Measurements from ENCODE around the gene JPH2. TPM values are rescaled to one million over a fixed set of nuclear protein-coding genes. Genes with fewer than 3 reads are reported as not detected.

JPH2 gene
- total RNA-seq, 1 donor from 2014 or later: 151 TPM

- Histone ChIP-seq H3K4me3 (peak overlapping the region; percentile 59), H3K27ac (replicated peaks) (peak overlapping the region; percentile 80), H3K4me1 (peaks cover 29% of the 10 kb centered on the region), H3K36me3 (peaks cover 5% of the 10 kb centered on the region), H3K27me3 (ENCODE audit: low read depth) (no peaks in the 10 kb centered on the region), H3K9me3 (replicated peaks) (no peaks in the 10 kb centered on the region)
- TF ChIP-seq CTCF (IDR thresholded peaks at IDR 0.05; ENCODE audit: borderline replicate concordance): no peak
- intact Hi-C loops (cut with micrococcal nuclease): loop anchor here (5.0 kb wide), 1 partner anchor 94 kb away; the partner anchor contains the start of gene FITM2
- no peak for DNase-seq
These were observed 31.5 kb upstream of the JPH2 start for GRCh38 chr20:44218446-44218845.

GRCh38 chr20:44217342-44218092, 30.5 kb upstream of the JPH2 start:
- peak overlapping the region; percentile 80 for H3K27ac ChIP-seq (replicated peaks)
- intact Hi-C loops (cut with micrococcal nuclease): loop anchor here (5.0 kb wide), 1 partner anchor 95 kb away; the partner anchor contains the start of gene FITM2
- peak overlapping the region; percentile 59 for H3K4me3 ChIP-seq
- TF ChIP-seq CTCF (IDR thresholded peaks at IDR 0.05; ENCODE audit: borderline replicate concordance): peak; percentile 93
- no peaks in the 10 kb centered on the region for H3K9me3 ChIP-seq (replicated peaks)
- DNase-seq: peak; percentile 60
- H3K4me1 ChIP-seq: peaks cover 28% of the 10 kb centered on the region
- no peaks in the 10 kb centered on the region for H3K27me3 ChIP-seq (ENCODE audit: low read depth)
- H3K36me3 ChIP-seq: peaks cover 5% of the 10 kb centered on the region

GRCh38 chr20:44215125-44215524, 28.1 kb upstream of the JPH2 start:
- peaks cover 42% of the 10 kb centered on the region for H3K4me1 ChIP-seq
- no peaks in the 10 kb centered on the region for H3K27me3 ChIP-seq (ENCODE audit: low read depth)
- intact Hi-C loops (cut with micrococcal nuclease): loop anchor here (5.0 kb wide), 1 partner anchor 97 kb away; the partner anchor contains the start of gene FITM2
- H3K9me3 ChIP-seq (replicated peaks): no peaks in the 10 kb centered on the region
- H3K27ac ChIP-seq (replicated peaks): no peak overlapping the region
- peaks cover 3% of the 10 kb centered on the region for H3K36me3 ChIP-seq
- TF ChIP-seq CTCF (IDR thresholded peaks at IDR 0.05; ENCODE audit: borderline replicate concordance): peak; percentile 88
- H3K4me3 ChIP-seq: no peak overlapping the region
- peak; percentile 62 for DNase-seq

- Histone ChIP-seq H3K4me3 (no peak overlapping the region), H3K4me1 (peaks cover 50% of the 10 kb centered on the region), H3K27me3 (ENCODE audit: low read depth) (no peaks in the 10 kb centered on the region), H3K27ac (replicated peaks) (no peak overlapping the region), H3K9me3 (replicated peaks) (no peaks in the 10 kb centered on the region), H3K36me3 (no peaks in the 10 kb centered on the region)
- intact Hi-C loops (cut with micrococcal nuclease): no loop called here
- no peak for DNase-seq
- no peak for TF ChIP-seq CTCF (IDR thresholded peaks at IDR 0.05; ENCODE audit: borderline replicate concordance)
These were observed 25.8 kb upstream of the JPH2 start for GRCh38 chr20:44212792-44213191.

- TF ChIP-seq CTCF (IDR thresholded peaks at IDR 0.05; ENCODE audit: borderline replicate concordance): no peak
- Histone ChIP-seq H3K36me3 (peaks cover 3% of the 10 kb centered on the region), H3K4me1 (peaks cover 64% of the 10 kb centered on the region), H3K9me3 (replicated peaks) (no peaks in the 10 kb centered on the region), H3K27ac (replicated peaks) (peak overlapping the region; percentile 96), H3K4me3 (peak overlapping the region; percentile 96), H3K27me3 (ENCODE audit: low read depth) (no peaks in the 10 kb centered on the region)
- no peak for DNase-seq
- intact Hi-C loops (cut with micrococcal nuclease): no loop called here
These were observed 24.4 kb upstream of the JPH2 start for GRCh38 chr20:44211177-44212039.
